GM12878 (cell line): ENCODE results near the gene C4orf17. TPM values are rescaled to one million over a fixed set of nuclear protein-coding genes. Genes with fewer than 3 reads are reported as not detected.

Experiments
- ATAC-seq: fragments of 200-7000 bp; cut with Tn5 transposase; 3 replicates; pipeline ENCODE4 v1.9.1; 2020; ENCODE audit warnings: mild to moderate bottlenecking, moderate library complexity
- BruUV-seq: library from RNA; stranded (reverse); fragments of 400-500 nt; replicated peaks from 2 replicates; lab custom pipeline; 2021; lab: Mats Ljungman, UMichigan
- CTCF ChIA-PET: fragments of 300-600 bp; sonication (Branson Sonifier 250); formaldehyde crosslinking; extraction: SDS; loops from one replicate; lab custom pipeline; 2021; ENCODE audit warnings: inconsistent platforms; lab: Yijun Ruan, JAX
- POLR2A ChIA-PET: fragments of 350-600 bp; formaldehyde crosslinking; extraction: SDS; loops from one replicate; lab custom pipeline; 2021; ENCODE audit warnings: inconsistent platforms; lab: Charles Lee
- RAD21 ChIA-PET: fragments of 300-600 bp; sonication (Branson Sonifier 250); formaldehyde crosslinking; loops from one replicate; lab custom pipeline; 2023; ENCODE audit warnings: antibody characterized with exemption; ENCODE audit not compliant: unreplicated experiment; lab: Charles Lee
- SMC1A ChIA-PET: fragments of 300-600 bp; sonication (Branson Sonifier 250); formaldehyde crosslinking; loops from one replicate; lab custom pipeline; 2023; ENCODE audit not compliant: unreplicated experiment, uncharacterized antibody; lab: Charles Lee
- DNase-seq: peaks from one replicate; pipeline ENCODE4 v3.0.0-alpha.2; 2011; ENCODE audit warnings: low read depth, low spot score
- FAIRE-seq: peaks from 3 replicates; lab custom pipeline; 2011; peaks lifted over from hg19 to GRCh38; lab: Jason Lieb, UNC
- H2AFZ ChIP-seq: 2 replicates; pipeline ENCODE4 v1.6.0; 2011; ENCODE audit warnings: low read depth, low read length, control low read depth; ENCODE audit not compliant: control insufficient read depth
- H3K27ac ChIP-seq: 2 replicates; pipeline ENCODE4 v1.5.1; 2011; ENCODE audit warnings: control low read depth; ENCODE audit not compliant: control insufficient read depth, insufficient read depth
- H3K27me3 ChIP-seq, 2 experiments: replicated peaks in 1 of 2; 2 replicates each; pipeline versions ENCODE4 v1.6.0 to v1.6.1; 2011; ENCODE audit warnings: low read length in 1 of 2; ENCODE audit not compliant: control insufficient read depth in 2 of 2, insufficient read depth in 2 of 2
- H3K36me3 ChIP-seq, 2 experiments: 2 replicates each; pipeline ENCODE4 v1.5.1; 2011; ENCODE audit warnings: low read length in 1 of 2; ENCODE audit not compliant: control insufficient read depth in 2 of 2, insufficient read depth in 2 of 2
- H3K4me1 ChIP-seq: 2 replicates; pipeline ENCODE4 v1.6.1; 2011; ENCODE audit warnings: mild to moderate bottlenecking, low read length, moderate library complexity, mixed read lengths; ENCODE audit not compliant: control insufficient read depth, insufficient read depth
- H3K4me2 ChIP-seq: 2 replicates; pipeline ENCODE4 v1.6.0; 2011; ENCODE audit warnings: control low read depth; ENCODE audit not compliant: control insufficient read depth, insufficient read depth
- H3K4me3 ChIP-seq: fragments of 200-600 bp; sonication (generic); 2 replicates; pipeline ENCODE4 v1.5.1; 2016
- H3K79me2 ChIP-seq: 2 replicates; pipeline ENCODE4 v1.6.0; 2011; ENCODE audit warnings: low read length; ENCODE audit not compliant: control insufficient read depth, insufficient read depth
- H3K9ac ChIP-seq: 2 replicates; pipeline ENCODE4 v1.8.0; 2011; ENCODE audit warnings: low read length, control low read depth, mixed read lengths; ENCODE audit not compliant: control insufficient read depth, insufficient read depth
- H3K9me3 ChIP-seq: replicated peaks from 3 replicates; pipeline ENCODE4 v1.5.1; 2011; ENCODE audit warnings: mild to moderate bottlenecking, low read length; ENCODE audit not compliant: control insufficient read depth, insufficient read depth
- H4K20me1 ChIP-seq: 2 replicates; pipeline ENCODE4 v1.6.0; 2011; ENCODE audit not compliant: control insufficient read depth, insufficient read depth
- BCL11A ChIP-seq: IDR thresholded peaks from 2 replicates; pipeline ENCODE4 v1.6.1; 2011; ENCODE audit warnings: low read depth, low read length
- CREB1 ChIP-seq: IDR thresholded peaks from 2 replicates; pipeline ENCODE4 v1.6.1; 2012; ENCODE audit warnings: low read depth, mild to moderate bottlenecking, inconsistent platforms
- HDGF ChIP-seq: fragments of 450-650 bp; IDR thresholded peaks from 2 replicates; pipeline ENCODE4 v1.6.1; 2016; ENCODE audit warnings: antibody characterized with exemption
- MXI1 ChIP-seq: fragments of 150-350 bp; IDR thresholded peaks from 2 replicates; pipeline ENCODE4 v1.6.1; 2011; ENCODE audit warnings: low read depth, mild to moderate bottlenecking, inconsistent platforms, low read length, improper control_type of control experiment
- RCOR1 ChIP-seq: conservative IDR thresholded peaks from 2 replicates; pipeline ENCODE4 v1.6.1; 2012; ENCODE audit warnings: low read depth, low read length, improper control_type of control experiment
- SIN3A ChIP-seq: IDR thresholded peaks from 2 replicates; pipeline ENCODE4 v1.6.1; 2012; ENCODE audit warnings: low read depth, low read length, improper control_type of control experiment
- TARDBP ChIP-seq: IDR thresholded peaks from 2 replicates; pipeline ENCODE4 v1.6.1; 2016; ENCODE audit warnings: borderline replicate concordance
- YY1 ChIP-seq: IDR thresholded peaks from 2 replicates; pipeline ENCODE4 v1.6.1; 2011; ENCODE audit warnings: low read depth, mild to moderate bottlenecking, low read length
- WGBS: methylation state at CpG from one replicate; pipeline ENCODE4 v1.1.6; 2016; ENCODE audit warnings: low lambda C conversion rate; ENCODE audit not compliant: insufficient replicate concordance, insufficient coverage; ENCODE audit errors: missing lambda C conversion rate; 5-methylcytosine and 5-hydroxymethylcytosine counted together
- in situ Hi-C: fragments of 300-500 bp; cut with MboI; formaldehyde crosslinking; loops from 9 replicates; pipeline ENCODE4 v1.14.3; 2018; ENCODE audit warnings: mixed read lengths
- intact Hi-C: fragments of 100-400 bp; cut with micrococcal nuclease; formaldehyde crosslinking; loops from one replicate; pipeline ENCODE4 v1.14.2; 2022; ENCODE audit not compliant: unreplicated experiment
- polyA plus RNA-seq, 11 experiments: library from polyadenylated mRNA; depleted of rRNA in 4 of 11; unstranded in 6 of 11; stranded (reverse) in 5 of 11; fragments of >200 nt; fragmentation: Nextera tagmentation in 4 of 11; fragmentation: Illumina TruSeq in 1 of 11; extraction: Ambion mirVana in 4 of 11; extraction: Trizol in 1 of 11; gene quantifications; 1 replicate in 1 of 11; 2 replicates in 10 of 11; pipeline versions ENCODE4 v1.2.1 to v1.2.3, GENCODE V29; 2011 to 2016; ENCODE audit warnings: inconsistent platforms in 2 of 11, missing spikeins in 2 of 11, low read depth in 1 of 11
- total RNA-seq, 4 experiments: library from RNA; depleted of rRNA in 3 of 4; stranded (reverse); fragments of >200 nt in 3 of 4; fragmentation: Illumina TruSeq in 1 of 4; extraction: Trizol in 1 of 4; gene quantifications; 2 replicates each; pipeline versions ENCODE4 v1.2.1 to v1.2.3, GENCODE V29; 2013 to 2021
- TF ChIP-seq, protein P1 (sequence below): IDR thresholded peaks from 2 replicates; pipeline ENCODE4 v1.6.1; 2012; ENCODE audit warnings: low read depth, low read length, improper control_type of control experiment
- TF ChIP-seq, protein P2 (sequence below): fragments of 450-650 bp; formaldehyde crosslinking; IDR thresholded peaks from 2 replicates; pipeline ENCODE4 v1.4.0; 2022; ENCODE audit warnings: mild to moderate bottlenecking, moderate library complexity
- TF ChIP-seq, protein P3 (sequence below): fragments of 450-650 bp; IDR thresholded peaks from 2 replicates; pipeline ENCODE4 v1.6.1; 2017; ENCODE audit warnings: mild to moderate bottlenecking
- TF ChIP-seq, protein P4 (sequence below): fragments of 450-650 bp; IDR thresholded peaks from 2 replicates; pipeline ENCODE4 v1.6.1; 2017; ENCODE audit warnings: mild to moderate bottlenecking, moderate library complexity

Gene C4orf17
- total and polyA plus RNA-seq, 10 of the 15 experiments (the other 5 are each of a cell fraction or from before 2014, with no cell fraction given), result not detected

DNA sequence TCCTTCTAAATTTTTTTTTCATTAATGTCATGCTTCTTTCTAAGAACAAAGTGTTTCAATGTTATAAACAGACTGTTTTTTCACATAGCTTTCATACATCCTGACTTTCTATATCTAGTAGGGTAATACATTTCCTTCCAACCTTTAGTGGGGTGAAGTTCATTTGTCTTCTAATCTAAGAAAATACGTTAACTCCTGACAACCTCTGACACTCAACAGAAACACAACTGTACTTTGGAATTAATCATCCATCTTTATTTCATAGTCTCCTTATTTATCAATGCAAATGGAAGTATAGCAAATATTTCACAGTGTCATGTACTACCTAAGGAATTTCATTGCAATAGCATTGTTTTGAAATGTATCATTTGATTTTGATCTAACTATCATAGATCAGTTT lies 61.1 kb downstream of the C4orf17 start (continued):
- no peak for TF ChIP-seq SIN3A

DNA sequence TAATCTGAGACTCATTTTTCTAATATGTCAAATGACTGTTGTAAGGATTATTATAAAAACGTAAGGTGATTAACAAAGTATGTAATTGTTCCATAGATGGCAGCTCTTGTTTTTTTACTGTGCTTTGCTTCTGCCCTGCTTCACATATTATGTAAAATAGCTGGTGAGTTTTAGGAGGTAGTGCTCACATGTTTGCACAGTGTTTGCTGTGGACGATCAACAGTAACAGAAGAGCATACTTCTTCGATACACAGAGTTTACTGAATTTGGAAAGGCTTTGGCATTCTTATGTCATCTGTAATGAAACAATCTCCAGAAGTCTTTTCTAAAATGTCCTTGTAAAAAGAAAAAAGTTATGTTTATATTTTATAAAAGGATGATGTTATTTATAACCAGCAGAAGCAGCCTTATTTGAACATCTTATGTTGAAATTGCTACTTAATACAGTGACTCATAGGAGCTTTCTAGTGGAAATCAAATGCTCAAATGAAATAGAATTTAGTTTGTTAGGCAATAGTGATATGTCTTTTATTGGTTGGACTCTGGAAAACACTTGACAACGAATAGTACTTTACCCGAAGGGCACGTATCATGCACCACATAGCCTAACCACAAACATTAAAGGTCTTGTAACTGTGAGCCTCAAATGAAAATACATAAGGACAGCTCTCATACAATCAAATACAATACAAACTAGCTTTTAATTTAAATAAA lies 61.9 kb downstream of the C4orf17 start:
- no peak overlapping the region for H3K4me2 ChIP-seq
- peaks cover 7% of the 10 kb centered on the region for H3K4me1 ChIP-seq
- no peak overlapping the region for H3K9ac ChIP-seq
- ChIA-PET CTCF (interaction anchor here (0.8 to 1.3 kb wide), 5 partner anchors 9 to 314 kb away, joined by 3 to 5 read pairs (median 3); partner anchors contain the start of gene TRMT10A), RAD21 (interaction anchor here (0.8 to 1.5 kb wide), 3 partner anchors 9 to 235 kb away, joined by 4 to 11 read pairs (median 5); partner anchors contain the start of gene TRMT10A), SMC1A (interaction anchor here (1.0 to 1.4 kb wide), 6 partner anchors 22 to 340 kb away, joined by 3 to 4 read pairs (median 4); no protein-coding TSS in a partner anchor), POLR2A (interaction anchor here (0.6 to 0.8 kb wide), 3 partner anchors 9 to 1055 kb away, joined by 3 to 7 read pairs (median 4); partner anchors contain the start of gene TRMT10A)
- in situ Hi-C loops, result no loop called here
- H3K4me3 ChIP-seq, result no peak overlapping the region
- FAIRE-seq (no peak), DNase-seq (no peak), ATAC-seq (no peak)
- intact Hi-C loops, result no loop called here
- H3K27ac ChIP-seq, result no peak overlapping the region
- H3K79me2 ChIP-seq, result no peaks in the 10 kb centered on the region
- H3K36me3 ChIP-seq, result no peaks in the 10 kb centered on the region
- no peaks in the 10 kb centered on the region for H4K20me1 ChIP-seq
- no TSS peak for BruUV-seq
- no peaks in the 10 kb centered on the region for H3K9me3 ChIP-seq
- no peaks in the 10 kb centered on the region for H3K27me3 ChIP-seq
- WGBS, result 65% methylated on average over 6 of the region's 6 CpGs
- no peak overlapping the region for H2AFZ ChIP-seq
- TF ChIP-seq, protein P1, sequence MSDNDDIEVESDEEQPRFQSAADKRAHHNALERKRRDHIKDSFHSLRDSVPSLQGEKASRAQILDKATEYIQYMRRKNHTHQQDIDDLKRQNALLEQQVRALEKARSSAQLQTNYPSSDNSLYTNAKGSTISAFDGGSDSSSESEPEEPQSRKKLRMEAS, result no peak
- TF ChIP-seq RCOR1, result no peak
- no peak for TF ChIP-seq SIN3A
- TF ChIP-seq, protein P2, sequence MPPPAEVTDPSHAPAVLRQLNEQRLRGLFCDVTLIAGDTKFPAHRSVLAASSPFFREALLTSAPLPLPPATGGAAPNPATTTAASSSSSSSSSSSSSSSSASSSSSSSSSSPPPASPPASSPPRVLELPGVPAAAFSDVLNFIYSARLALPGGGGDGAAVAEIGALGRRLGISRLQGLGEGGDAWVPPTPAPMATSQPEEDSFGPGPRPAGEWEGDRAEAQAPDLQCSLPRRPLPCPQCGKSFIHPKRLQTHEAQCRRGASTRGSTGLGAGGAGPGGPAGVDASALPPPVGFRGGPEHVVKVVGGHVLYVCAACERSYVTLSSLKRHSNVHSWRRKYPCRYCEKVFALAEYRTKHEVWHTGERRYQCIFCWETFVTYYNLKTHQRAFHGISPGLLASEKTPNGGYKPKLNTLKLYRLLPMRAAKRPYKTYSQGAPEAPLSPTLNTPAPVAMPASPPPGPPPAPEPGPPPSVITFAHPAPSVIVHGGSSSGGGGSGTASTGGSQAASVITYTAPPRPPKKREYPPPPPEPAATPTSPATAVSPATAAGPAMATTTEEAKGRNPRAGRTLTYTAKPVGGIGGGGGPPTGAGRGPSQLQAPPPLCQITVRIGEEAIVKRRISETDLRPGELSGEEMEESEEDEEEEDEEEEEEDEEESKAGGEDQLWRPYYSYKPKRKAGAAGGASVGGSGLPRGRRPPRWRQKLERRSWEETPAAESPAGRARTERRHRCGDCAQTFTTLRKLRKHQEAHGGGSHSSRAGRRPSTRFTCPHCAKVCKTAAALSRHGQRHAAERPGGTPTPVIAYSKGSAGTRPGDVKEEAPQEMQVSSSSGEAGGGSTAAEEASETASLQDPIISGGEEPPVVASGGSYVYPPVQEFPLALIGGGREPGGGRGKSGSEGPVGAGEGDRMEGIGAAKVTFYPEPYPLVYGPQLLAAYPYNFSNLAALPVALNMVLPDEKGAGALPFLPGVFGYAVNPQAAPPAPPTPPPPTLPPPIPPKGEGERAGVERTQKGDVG (CRISPR knock-in tag), result no peak
- no peak for TF ChIP-seq HDGF
- no peak for TF ChIP-seq MXI1
- no peak for TF ChIP-seq CREB1
- TF ChIP-seq, protein P3, sequence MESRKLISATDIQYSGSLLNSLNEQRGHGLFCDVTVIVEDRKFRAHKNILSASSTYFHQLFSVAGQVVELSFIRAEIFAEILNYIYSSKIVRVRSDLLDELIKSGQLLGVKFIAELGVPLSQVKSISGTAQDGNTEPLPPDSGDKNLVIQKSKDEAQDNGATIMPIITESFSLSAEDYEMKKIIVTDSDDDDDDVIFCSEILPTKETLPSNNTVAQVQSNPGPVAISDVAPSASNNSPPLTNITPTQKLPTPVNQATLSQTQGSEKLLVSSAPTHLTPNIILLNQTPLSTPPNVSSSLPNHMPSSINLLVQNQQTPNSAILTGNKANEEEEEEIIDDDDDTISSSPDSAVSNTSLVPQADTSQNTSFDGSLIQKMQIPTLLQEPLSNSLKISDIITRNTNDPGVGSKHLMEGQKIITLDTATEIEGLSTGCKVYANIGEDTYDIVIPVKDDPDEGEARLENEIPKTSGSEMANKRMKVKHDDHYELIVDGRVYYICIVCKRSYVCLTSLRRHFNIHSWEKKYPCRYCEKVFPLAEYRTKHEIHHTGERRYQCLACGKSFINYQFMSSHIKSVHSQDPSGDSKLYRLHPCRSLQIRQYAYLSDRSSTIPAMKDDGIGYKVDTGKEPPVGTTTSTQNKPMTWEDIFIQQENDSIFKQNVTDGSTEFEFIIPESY, result no peak
- TF ChIP-seq, protein P4, sequence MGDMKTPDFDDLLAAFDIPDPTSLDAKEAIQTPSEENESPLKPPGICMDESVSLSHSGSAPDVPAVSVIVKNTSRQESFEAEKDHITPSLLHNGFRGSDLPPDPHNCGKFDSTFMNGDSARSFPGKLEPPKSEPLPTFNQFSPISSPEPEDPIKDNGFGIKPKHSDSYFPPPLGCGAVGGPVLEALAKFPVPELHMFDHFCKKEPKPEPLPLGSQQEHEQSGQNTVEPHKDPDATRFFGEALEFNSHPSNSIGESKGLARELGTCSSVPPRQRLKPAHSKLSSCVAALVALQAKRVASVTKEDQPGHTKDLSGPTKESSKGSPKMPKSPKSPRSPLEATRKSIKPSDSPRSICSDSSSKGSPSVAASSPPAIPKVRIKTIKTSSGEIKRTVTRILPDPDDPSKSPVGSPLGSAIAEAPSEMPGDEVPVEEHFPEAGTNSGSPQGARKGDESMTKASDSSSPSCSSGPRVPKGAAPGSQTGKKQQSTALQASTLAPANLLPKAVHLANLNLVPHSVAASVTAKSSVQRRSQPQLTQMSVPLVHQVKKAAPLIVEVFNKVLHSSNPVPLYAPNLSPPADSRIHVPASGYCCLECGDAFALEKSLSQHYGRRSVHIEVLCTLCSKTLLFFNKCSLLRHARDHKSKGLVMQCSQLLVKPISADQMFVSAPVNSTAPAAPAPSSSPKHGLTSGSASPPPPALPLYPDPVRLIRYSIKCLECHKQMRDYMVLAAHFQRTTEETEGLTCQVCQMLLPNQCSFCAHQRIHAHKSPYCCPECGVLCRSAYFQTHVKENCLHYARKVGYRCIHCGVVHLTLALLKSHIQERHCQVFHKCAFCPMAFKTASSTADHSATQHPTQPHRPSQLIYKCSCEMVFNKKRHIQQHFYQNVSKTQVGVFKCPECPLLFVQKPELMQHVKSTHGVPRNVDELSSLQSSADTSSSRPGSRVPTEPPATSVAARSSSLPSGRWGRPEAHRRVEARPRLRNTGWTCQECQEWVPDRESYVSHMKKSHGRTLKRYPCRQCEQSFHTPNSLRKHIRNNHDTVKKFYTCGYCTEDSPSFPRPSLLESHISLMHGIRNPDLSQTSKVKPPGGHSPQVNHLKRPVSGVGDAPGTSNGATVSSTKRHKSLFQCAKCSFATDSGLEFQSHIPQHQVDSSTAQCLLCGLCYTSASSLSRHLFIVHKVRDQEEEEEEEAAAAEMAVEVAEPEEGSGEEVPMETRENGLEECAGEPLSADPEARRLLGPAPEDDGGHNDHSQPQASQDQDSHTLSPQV, result no peak
- TF ChIP-seq BCL11A, result no peak
- no peak for TF ChIP-seq TARDBP
- TF ChIP-seq YY1, result no peak
